Left kidney (tissue), 2 donors: ENCODE results near the gene FCN2. TPM values are rescaled to one million over a fixed set of nuclear protein-coding genes. Genes with fewer than 3 reads are reported as not detected.

Experiments used
- DNase-seq: peaks from one replicate; pipeline ENCODE4 v3.0.0-alpha.2; 2013
- polyA plus RNA-seq: library from polyadenylated mRNA; unstranded; fragments of 120-200 nt; gene quantifications from one replicate; pipeline ENCODE4 v1.2.1, GENCODE V29; 2013; ENCODE audit not compliant: insufficient read length

FCN2 gene
- polyA plus RNA-seq, 1 donor = 0.48 TPM

DNA sequence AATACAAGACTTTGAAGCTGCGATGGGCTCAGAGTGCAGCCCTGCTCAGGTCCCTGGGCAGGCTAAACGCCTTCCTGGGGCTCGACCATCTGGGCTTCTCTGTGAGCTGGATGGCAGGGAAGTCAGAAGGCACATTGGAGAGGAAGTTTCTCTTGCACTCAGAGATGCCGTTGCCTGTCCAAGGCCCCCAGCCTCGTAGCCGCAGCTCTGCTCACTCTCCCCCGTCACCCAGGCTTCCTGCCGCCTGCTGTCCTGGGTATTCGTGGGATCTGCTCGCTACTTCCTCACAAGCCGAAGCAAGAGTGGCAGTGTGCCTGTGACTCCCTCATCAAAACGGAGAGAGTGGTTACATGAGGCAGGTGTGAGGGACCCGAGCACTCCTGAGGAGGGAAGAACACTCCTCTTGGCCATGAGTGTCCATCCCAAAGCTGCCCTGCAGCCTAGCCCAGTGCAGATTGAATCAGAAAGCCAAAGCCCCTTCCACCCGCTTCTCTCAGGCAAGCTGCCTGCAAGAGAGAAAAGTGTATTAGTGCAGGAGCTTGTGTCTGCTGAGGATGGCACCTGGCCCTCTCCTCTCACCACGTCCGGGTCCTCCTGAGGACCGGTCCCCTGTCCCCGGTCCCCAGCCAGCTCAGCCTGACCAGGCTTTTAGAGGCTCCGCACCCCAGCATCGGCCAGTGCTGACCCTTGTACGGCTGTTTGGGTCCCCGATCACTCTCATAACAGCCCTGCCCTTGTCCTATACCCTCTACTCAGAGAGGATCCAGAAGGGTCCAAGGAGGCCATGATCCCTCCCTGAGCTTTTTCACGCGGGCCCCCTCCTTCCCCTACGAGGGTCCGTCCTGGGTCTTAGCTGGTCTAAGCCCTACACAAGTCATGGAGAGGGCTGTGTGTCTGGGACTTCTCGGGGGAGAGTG lies 7.3 kb downstream of the FCN2 start:
- DNase-seq = no peak

DNA sequence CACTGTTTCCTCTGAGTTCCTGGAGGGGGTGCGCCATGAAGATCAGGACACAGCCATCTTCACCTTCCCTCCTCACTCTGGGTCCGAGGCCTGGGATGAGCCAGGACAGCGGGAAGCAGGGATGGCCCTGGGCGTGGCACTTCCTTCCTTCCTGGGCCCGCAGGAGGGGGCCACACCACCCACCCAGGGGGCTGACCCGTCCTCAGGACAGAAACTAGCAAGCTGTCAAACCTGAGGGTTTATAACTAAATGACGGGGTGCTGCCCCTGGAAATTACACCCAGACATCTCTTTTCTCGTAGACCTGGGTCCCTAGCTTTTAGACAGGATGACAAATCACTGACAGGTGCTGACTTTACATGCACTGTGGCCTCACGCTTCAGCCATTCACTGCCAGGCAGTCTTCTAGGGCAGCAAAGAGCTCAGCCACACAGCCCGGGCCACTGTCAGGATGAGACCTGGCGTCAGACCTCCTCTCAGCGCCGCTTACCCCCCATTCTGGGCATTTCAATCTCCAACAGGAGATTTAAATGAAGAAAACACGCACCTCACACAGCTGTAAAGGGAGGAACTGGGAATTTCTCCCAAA lies 8.1 kb downstream of the FCN2 start:
- DNase-seq = no peak

DNA sequence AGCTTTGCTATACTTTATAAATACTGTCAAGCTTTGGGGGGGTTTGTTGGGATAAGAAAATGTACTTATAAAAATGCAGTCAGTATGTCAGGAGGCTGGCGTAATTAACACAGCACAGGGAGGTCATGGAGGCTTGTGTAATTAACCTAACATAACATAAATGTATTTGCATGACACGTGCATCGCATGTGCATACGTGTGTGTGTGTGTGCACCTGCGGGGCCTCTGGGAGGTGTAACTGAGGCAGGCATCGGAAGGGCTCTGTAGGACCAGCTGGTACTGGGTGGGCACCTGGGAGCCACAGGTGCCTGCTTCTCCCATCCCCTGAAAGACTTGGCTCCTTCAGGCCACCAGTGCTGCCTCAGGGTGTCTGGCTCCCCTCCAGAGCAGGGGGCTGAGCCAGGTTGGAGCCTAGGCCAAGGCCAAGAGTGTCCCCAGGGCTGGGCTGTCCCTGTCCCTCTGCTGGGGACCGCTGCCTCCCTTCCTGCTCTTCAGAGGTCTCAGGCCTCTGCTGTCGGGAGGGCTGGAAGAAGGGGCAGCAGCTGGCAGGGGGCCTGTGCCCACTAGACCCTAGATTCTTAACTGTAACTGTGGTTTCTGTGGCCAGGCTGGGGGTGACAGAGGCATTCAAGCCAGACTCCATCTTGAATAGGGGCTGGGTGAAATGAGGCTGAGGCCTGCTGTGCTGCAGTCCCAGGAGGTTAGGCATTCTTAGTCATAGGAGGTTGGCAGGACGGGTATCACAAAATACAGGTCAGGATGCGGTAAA lies 9.0 kb downstream of the FCN2 start:
- DNase-seq = no peak

DNA sequence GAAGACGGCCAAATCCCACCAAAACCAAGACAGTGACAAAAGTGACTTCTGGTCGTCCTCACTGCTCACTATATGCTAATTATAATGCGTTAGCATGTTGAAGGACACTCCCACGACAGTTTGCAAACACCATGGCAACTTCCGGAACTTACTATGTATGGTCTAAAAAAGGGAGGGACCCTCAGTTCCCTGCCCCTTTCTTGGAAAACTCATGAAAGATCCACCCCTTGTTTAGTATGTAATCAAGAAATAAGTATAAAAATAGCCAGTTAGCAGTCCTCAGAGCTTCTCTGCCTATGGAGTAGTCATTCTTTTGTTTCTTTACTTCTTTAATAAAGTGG lies 9.5 kb downstream of the FCN2 start:
- DNase-seq = no peak

DNA sequence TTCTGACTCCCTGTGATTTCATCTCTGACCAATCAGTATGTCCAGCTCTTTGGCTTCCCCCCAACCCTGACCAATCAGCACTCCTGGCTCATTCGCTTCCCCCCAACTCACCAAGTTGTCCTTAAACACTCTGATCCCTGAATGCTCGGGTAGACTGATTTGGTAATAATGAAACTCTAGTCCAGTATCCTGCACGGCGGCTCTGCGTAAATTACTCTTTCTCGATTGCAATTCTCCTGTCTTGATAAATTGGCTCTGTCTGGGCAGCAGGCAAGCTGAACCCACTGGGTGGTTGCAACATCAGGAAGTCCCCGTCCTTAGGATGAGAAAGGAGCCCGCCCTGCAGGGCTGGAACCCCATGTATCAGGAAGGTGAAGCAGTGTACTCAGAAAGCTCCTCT lies 10.4 kb downstream of the FCN2 start:
- no peak for DNase-seq

DNA sequence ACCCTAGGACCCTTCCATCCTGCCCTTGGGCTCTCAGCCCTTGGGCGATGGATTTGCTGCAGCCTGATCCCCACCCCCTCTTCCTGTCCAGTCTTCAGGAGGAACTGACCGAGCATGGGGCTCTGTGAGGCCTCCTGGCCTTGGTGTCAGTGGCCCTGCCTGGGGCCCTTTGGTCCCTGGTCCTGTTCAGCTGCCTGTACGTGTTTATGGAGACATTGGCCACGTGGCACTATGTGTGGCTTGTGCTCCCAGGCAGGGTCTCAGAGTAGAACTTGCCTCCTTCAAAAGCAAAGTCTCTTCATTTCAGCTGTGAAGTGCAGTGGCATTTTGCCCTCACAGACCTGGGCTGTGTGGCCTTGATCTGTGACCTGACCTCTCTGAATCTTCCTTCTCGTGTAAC lies 11.1 kb downstream of the FCN2 start:
- no peak for DNase-seq

DNA sequence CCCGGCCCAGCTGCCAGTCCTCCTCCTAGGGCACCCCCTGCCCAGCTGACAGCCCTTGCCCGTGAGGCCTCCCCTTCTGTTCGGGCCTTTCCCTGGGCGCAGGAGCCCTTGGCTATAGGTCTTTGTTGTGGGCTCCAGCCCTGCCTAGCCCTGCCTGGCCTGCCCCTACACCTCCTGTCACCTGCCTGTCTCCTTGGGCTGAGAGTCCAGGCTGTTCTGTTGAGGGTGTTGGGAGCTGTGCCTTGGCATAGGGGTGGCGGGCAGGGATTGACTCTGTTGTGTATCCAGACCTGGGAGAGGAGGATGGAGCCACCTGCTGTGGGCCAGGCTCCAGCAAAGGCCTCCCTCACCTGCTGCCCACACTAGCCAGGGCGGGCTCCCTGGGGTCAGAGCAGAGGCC lies 11.6 kb downstream of the FCN2 start:
- no peak for DNase-seq

DNA sequence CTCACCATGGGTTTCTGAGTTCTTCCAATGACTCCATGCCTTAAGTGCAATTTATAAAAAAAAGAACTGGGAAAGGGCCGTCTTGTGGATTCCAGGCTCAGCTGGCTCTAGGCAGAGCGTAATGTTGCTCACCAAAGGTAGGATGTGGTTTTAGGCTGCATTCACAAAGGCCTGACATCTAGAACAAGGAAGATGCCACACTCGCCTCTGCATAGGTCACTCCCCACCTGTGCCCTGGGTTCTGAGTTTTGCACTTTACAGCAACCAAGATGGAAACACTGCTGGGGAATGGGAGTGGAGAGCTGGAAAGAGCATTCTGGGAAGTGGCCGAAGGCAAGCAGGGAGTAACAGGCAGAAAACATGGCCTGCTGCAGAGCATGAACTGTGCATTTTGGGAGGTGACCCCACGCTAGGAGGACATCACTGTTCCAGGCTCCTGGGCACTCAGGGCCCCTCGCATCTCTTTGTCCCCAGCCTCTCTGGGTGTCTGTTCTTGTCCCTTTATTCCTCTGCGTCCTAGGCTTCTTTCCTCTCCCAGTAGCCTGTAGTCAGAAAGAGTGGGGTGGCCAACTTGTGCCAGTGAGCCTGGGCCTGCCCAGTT lies 12.3 kb downstream of the FCN2 start:
- no peak for DNase-seq

DNA sequence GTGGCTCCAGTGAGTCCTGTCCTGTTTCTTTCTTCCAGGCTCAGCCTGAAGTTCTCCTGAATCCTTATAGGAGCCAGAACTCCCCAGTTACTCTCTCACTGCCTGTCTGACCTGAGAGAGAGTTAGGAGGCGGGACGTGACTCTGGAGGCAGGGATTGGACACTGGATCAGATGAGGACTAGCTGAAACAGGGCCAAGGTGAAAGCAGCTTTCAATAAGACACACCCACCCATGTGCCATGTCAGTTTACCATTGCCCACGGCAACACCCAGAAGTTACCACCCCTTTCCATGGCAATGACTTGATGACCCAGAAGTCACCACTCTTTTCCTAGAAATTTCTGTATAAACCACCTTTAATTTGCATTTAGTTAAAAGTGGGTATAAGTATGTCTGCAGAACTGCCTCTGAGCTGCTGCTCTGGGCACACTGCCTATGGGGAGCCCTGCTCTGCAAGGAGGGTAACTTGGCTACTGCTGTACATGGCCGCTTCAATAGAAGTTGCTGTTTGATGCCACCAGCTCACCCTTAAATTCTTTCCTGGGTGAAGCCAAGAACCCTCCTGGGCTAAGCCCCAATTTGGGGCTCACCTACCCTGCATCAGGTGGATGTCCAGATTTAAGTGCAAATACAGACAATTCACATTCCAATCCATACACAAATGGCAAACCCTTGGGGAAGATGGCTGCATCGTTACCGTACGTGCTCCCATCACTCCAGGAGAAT lies 13.7 kb downstream of the FCN2 start:
- no peak for DNase-seq

DNA sequence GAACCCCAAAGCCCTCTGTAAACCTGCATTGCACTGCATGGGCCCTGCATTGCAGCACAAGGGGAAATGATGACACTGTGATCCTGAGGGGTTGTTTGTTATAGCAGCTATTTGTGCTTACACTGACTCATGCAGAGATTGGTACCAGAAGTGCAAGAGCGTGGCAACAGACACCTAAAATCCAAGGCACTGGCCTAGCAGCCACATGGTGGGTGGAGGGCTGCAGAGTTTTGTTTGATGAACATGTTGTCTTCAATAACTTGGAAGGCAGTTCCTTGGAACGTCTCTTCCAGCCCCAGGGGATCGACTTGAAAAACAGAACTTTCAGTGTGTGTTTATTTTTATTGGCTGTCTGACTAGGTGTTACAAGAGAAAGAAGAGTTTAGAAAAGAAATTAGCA lies 14.5 kb downstream of the FCN2 start:
- DNase-seq = no peak

DNA sequence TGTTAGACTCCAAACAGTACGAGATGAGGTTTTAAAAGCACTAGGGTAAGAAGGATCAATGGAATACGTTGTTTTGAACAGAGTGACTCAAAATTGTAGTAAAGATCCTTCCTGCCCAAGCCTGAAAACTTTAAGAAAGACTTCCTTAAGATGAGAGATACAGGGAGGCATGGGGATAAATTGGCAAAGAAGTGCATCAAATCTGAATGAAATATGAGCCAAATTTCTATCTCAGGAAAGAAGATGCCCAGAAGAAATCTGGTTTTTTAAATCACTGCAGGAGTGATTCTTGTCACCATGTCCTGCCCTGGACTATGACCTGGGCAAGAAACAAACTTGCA lies 14.9 kb downstream of the FCN2 start:
- no peak for DNase-seq

DNA sequence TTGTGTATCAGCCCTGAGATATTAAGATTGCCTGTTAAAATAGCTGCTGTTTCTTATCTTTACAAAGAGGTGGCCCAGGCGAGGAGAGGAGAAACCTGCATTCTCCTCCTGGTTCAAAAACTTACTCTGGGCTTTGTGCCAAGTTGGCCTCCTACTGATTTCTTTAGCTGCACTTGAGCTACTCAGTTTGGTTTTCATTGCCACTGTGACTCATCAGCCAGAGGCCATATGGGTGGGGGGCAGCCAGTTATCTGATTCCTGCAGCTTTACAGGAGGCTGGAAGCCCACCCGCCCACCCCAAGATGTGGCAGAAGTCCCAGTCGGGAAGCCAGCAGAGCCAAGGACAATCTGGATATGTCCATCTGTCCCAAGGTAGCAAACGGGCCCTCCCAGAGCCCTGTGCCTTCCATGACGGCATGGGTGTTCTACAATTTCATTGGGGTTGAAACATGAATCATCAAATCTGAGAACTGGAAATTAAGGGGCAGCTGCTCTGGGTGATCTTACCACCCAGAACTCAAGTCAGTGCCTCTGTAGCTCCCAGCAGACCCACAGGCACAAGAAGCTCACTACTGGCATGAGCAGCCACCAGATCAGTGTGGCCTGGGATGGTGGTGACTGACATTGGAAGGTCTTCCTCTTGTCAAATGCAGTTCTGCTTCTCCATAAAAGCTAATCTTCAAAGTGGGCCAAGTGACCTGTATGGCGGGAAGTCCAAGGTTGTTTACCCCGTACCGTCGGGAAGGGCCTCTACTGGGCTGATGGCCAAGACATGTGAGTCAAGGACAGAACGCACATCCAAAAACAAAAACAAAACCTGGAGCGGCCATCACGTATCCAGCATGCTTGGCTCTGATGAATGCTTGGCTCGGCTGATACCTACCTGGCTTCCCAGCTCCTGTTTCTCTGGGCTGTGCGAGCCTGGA lies 15.6 kb downstream of the FCN2 start:
- no peak for DNase-seq

DNA sequence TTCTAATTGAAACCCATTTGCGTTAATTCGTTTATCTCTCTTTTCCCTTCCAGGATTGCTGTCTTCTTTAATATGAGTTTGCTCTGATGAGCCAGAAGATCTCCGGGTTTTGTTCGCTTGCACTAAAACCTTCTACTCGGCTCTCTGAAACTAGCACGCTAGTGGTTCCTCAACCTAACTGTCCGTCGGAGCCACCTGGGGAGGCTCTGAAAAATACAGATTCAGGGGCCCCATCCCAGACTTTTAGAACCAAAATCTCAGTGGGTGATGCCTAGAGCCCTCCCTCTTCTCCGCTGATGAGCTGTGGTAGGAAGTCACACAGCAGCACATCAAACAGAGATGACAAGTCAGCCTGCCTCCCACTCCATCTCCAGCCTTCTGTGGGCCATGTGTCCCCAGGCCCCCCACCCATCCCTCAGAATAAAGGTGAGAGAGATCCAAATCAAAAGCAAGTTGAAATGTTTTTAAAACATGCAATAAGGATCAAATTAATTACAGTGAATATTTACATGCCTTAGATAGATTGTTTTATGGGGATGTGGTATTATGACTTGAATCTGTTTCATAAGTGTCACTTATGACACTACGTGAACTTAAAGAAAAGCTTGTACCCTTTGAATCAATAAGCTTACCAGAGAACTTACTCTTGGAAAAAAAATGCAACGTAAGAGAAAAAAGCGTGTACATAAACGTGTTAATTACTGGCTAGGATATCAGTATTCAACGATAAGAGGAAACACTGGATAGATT lies 16.4 kb downstream of the FCN2 start:
- DNase-seq = no peak

DNA sequence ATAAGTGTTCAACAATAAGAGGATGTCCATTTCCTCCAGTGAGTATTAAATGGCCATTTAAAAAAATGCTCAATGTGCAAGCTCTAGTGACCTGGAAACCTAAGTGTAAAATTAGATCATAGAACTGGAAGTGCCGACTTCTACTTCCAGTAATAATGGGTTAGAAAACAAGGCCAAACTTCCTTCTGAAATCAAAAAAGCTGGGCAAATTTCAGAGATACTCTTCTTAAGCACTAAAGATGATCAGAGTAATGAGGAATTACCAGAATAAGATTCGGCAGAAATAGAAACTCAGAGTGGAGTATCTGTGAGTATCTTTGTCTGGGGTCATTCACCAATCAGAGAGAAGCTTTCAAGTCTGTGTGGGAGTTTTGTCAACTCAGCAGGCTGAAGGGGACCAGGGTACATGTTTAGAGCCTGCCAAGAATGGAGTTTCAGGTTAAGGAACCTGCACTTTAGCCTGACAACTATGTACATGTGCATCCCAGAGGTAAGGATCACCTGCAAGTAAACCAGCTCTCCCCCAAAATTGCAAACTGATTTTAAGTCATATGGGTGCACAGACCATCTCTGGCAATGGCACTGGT lies 17.1 kb downstream of the FCN2 start:
- no peak for DNase-seq

DNA sequence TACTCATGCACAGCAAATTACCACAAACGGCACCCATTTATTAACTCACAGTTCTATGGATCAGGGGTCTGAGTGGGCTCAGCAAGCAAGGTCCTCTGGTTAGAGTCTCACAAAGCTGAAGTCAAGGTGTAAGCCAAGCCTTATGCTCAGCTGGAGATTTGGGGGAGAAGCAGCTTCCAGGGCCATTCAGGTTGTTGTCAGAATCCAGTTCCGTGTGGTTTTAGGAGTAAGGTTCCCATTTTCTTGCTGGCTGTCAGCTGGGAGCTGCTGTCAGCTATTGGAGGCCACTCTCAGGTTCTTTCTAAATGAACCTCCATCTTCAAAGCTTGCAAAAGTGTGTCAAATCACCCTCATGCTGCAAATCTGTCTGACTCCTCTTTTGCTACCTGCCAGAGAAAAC lies 17.7 kb downstream of the FCN2 start:
- no peak for DNase-seq

DNA sequence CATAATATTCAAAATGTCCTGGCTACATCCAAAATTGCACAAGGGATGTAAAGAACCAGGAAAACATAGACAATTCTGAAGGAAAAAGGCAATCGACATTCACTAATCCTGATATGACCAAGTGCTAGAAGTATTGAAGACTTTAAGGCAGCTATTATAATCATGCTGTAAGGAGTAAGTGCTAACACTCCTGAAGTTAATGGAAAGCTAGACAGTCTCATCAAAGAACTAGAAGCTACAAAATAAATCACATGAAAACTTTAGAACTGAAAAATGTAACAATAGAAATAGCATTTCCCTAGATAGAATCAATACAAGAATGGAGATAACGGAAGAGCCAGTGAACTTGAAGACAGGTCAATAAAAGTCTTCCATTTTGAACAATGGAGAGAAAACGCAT lies 18.6 kb downstream of the FCN2 start:
- no peak for DNase-seq

DNA sequence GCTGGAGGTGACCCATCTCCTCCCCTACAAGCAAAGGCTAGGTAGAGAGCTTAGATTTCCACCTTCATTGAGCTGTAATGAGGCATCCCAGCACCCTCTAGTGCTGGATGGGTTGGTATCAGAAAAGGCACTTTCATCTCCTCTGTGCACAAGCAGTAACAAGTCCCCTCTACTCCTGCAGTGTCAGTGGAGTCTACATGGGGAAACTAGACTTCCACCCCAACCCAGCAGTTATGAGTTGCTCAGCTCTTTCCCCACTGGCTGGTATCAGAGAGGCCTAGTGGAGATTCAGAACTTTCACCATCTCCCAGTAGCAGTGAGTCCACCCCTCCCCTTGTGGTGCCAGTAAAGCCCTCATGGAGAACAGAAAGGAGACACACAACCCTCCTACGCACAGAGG lies 19.2 kb downstream of the FCN2 start:
- DNase-seq = no peak

DNA sequence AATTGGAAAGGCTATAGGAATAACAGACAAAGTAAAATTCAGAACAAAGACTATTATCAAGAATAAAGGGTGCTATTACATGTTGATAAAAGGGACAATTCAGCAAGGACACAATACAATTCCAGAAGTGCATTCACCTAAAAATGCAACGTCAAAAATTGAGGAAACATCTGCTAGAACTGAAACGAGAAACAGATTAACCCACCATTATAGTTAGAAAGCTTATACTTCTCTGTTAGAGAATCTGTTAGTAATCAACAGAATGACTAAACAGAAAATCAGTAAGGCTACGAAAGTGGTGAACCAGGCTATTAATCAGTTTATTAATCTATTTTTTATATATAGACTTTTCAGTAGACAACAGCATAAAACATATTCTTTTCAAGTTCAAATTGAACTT lies 22.3 kb downstream of the FCN2 start:
- DNase-seq = no peak

DNA sequence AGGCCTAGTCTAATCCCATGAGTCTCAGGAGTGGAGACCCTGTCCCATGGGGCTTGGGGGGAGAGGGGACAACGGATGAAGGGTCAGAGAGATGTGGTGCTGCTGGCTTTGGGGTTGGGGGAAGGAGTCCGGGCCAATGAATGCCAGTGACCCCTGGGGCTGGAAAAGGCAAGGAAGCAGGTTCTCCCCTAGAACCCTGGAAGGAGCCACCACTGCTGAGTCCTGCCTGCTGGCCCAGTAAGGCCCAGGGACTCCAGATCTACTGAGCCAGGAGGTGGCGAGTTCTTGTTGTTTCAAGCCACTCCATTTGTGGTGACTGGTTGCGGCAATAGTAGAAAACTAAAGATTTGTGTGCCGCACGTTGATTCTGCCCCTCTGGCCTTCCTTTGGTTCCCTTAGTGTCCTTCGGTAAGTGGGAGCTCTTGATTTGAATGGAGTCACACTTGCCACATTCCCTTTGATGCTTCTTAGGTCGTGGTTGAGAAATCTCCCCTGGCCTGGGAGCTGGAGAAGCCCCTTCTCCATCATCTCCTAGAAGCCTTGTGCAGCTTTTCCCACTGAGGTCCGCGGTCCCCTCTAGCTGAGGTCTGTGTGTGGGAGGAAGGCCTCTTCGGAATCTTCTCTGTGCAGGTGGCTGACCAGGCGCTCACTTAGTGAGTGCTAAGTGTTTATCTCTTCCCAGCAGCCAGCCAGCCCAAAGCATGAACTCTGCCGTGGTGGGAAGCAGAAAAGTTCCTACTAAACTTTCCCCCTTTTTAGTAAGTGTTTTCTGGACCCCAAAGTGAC lies 28.1 kb downstream of the FCN2 start:
- no peak for DNase-seq
